GM12864 (cell line): ENCODE data around the gene NBEAL2.

Experiments used
- DNase-seq: peaks from one replicate; pipeline ENCODE4 v3.0.0-alpha.2; 2011; ENCODE audit warnings: low read depth
- H3K4me3 ChIP-seq: 2 replicates; pipeline ENCODE4 v1.5.1; 2011; ENCODE audit warnings: mild to moderate bottlenecking, low read depth, low read length, control low read depth
- CTCF ChIP-seq: IDR thresholded peaks from 2 replicates; pipeline ENCODE4 v1.5.1; 2011; ENCODE audit warnings: low read depth, mild to moderate bottlenecking, moderate library complexity, low read length, control low read depth, inconsistent platforms; ENCODE audit errors: missing control alignments

The NBEAL2 gene

GRCh38 chr3:46993292-46993691, 13.8 kb downstream of the NBEAL2 start:
- H3K4me3 ChIP-seq: no peak overlapping the region
- DNase-seq: no peak
- no peak for TF ChIP-seq CTCF

GRCh38 chr3:46993986-46994385, 14.5 kb downstream of the NBEAL2 start:
- DNase-seq: no peak
- no peak for TF ChIP-seq CTCF
- H3K4me3 ChIP-seq: no peak overlapping the region

GRCh38 chr3:46994801-46995731, 15.6 kb downstream of the NBEAL2 start:
- TF ChIP-seq CTCF: no peak
- no peak overlapping the region for H3K4me3 ChIP-seq
- no peak for DNase-seq

- TF ChIP-seq CTCF: no peak
- DNase-seq: no peak
- no peak overlapping the region for H3K4me3 ChIP-seq
Measured at GRCh38 chr3:46995901-46996562, 16.6 kb downstream of the NBEAL2 start.

- TF ChIP-seq CTCF: no peak
- no peak for DNase-seq
- H3K4me3 ChIP-seq: no peak overlapping the region
Measured at GRCh38 chr3:46996689-46997452, 17.4 kb downstream of the NBEAL2 start.

- DNase-seq: no peak
- TF ChIP-seq CTCF: no peak
- H3K4me3 ChIP-seq: no peak overlapping the region
Measured at GRCh38 chr3:46997453-46998091, 18.1 kb downstream of the NBEAL2 start.
